ENCODE measurements around the gene EIF5A2.
"Not testable (repeated sequence)": the region's sequence is repeated elsewhere in the genome, so short reads cannot be mapped to it uniquely, and the experiment has no call there.

The EIF5A2 gene

GRCh38 chr3:170908235-170909116, at the start of gene EIF5A2:
Gene EIF5A2, minus strand, starts transcription at chr3:170908637. Its CDS starts 831 bp downstream, at chr3:170907806.
- DNase-seq (ENCODE audit: low read depth), result peak; percentile 93

- no peak for DNase-seq (ENCODE audit: low read depth)
Measured at GRCh38 chr3:170956647-170957046, 48.2 kb upstream of the EIF5A2 start.

GRCh38 chr3:170953736-170954135, 45.3 kb upstream of the EIF5A2 start:
- no peak for DNase-seq (ENCODE audit: low read depth)

GRCh38 chr3:170953229-170953628, 44.8 kb upstream of the EIF5A2 start:
- no peak for DNase-seq (ENCODE audit: low read depth)

GRCh38 chr3:170949211-170949610, 40.8 kb upstream of the EIF5A2 start:
- DNase-seq (ENCODE audit: low read depth), result no peak

GRCh38 chr3:170947018-170947769, 38.8 kb upstream of the EIF5A2 start:
- DNase-seq (ENCODE audit: low read depth), result no peak

- no peak for DNase-seq (ENCODE audit: low read depth)
Measured at GRCh38 chr3:170942011-170942410, 33.6 kb upstream of the EIF5A2 start.

GRCh38 chr3:170941551-170941950, 33.1 kb upstream of the EIF5A2 start:
- DNase-seq (ENCODE audit: low read depth), result no peak

GRCh38 chr3:170933039-170933438, 24.6 kb upstream of the EIF5A2 start:
- DNase-seq (ENCODE audit: low read depth), result not testable (repeated sequence)

GRCh38 chr3:170923553-170923952, 15.1 kb upstream of the EIF5A2 start:
- DNase-seq (ENCODE audit: low read depth), result not testable (repeated sequence)

- no peak for DNase-seq (ENCODE audit: low read depth)
Measured at GRCh38 chr3:170918715-170919114, 10.3 kb upstream of the EIF5A2 start.

GRCh38 chr3:170914690-170915089, 6.3 kb upstream of the EIF5A2 start:
- no peak for DNase-seq (ENCODE audit: low read depth)

- no peak for DNase-seq (ENCODE audit: low read depth)
Measured at GRCh38 chr3:170914212-170914611, 5.8 kb upstream of the EIF5A2 start.

- DNase-seq (ENCODE audit: low read depth), result no peak
Measured at GRCh38 chr3:170911051-170911450, 2.6 kb upstream of the EIF5A2 start.

GRCh38 chr3:170910542-170910941, 2.1 kb upstream of the EIF5A2 start:
- no peak for DNase-seq (ENCODE audit: low read depth)

- DNase-seq (ENCODE audit: low read depth), result no peak
Measured at GRCh38 chr3:170909129-170909903, 879 bp upstream of the EIF5A2 start.

- DNase-seq (ENCODE audit: low read depth), result no peak
Measured at GRCh38 chr3:170907637-170908234, 701 bp downstream of the EIF5A2 start.

GRCh38 chr3:170905862-170906261, 2.6 kb downstream of the EIF5A2 start:
- no peak for DNase-seq (ENCODE audit: low read depth)

GRCh38 chr3:170903123-170903522, 5.3 kb downstream of the EIF5A2 start:
- no peak for DNase-seq (ENCODE audit: low read depth)

- no peak for DNase-seq (ENCODE audit: low read depth)
Measured at GRCh38 chr3:170899455-170899854, 9.0 kb downstream of the EIF5A2 start.

GRCh38 chr3:170897978-170898377, 10.5 kb downstream of the EIF5A2 start:
- DNase-seq (ENCODE audit: low read depth), result no peak

GRCh38 chr3:170897199-170897598, 11.2 kb downstream of the EIF5A2 start:
- not testable (repeated sequence) for DNase-seq (ENCODE audit: low read depth)
